DOHH2 (cell line): ENCODE data around the gene GRPR.

Experiments used
- H3F3A ChIP-seq: fragments of 200-600 bp; sonication (generic), shearing (Covaris generic); 2 replicates; pipeline ENCODE4 v1.6.0; 2016; ENCODE audit warnings: antibody characterized with exemption, mild to moderate bottlenecking; ENCODE audit not compliant: control insufficient read depth, insufficient read depth
- H3K27ac ChIP-seq: fragments of 200-600 bp; sonication (generic); 2 replicates; pipeline ENCODE4 v1.5.1; 2014; ENCODE audit warnings: low read depth, mild to moderate bottlenecking, low read length, moderate library complexity
- H3K27me3 ChIP-seq: fragments of 200-600 bp; sonication (generic); 2 replicates; pipeline ENCODE4 v1.6.1; 2014; ENCODE audit warnings: mild to moderate bottlenecking, low read length, mixed read lengths; ENCODE audit not compliant: control insufficient read depth
- H3K36me3 ChIP-seq: fragments of 200-600 bp; sonication (generic); 2 replicates; pipeline ENCODE4 v1.6.1; 2014; ENCODE audit warnings: mild to moderate bottlenecking, low read length, moderate library complexity, mixed read lengths; ENCODE audit not compliant: control insufficient read depth
- H3K4me1 ChIP-seq: fragments of 200-600 bp; sonication (generic); 2 replicates; pipeline ENCODE4 v1.6.1; 2014; ENCODE audit warnings: mild to moderate bottlenecking, low read length, mixed read lengths; ENCODE audit not compliant: control insufficient read depth
- H3K4me2 ChIP-seq: fragments of 200-600 bp; sonication (generic); 2 replicates; pipeline ENCODE4 v1.6.0; 2014; ENCODE audit warnings: mild to moderate bottlenecking, low read length, moderate library complexity
- H3K4me3 ChIP-seq: fragments of 200-600 bp; sonication (generic); 2 replicates; pipeline ENCODE4 v1.5.1; 2014; ENCODE audit warnings: mild to moderate bottlenecking, low read length, mixed read lengths
- H3K79me2 ChIP-seq: fragments of 200-600 bp; sonication (generic); 2 replicates; pipeline ENCODE4 v1.6.1; 2014; ENCODE audit warnings: mild to moderate bottlenecking, low read length, mixed read lengths; ENCODE audit not compliant: control insufficient read depth
- H3K9me2 ChIP-seq: fragments of 200-600 bp; sonication (generic); replicated peaks from 2 replicates; pipeline ENCODE4 v1.6.1; 2014; ENCODE audit warnings: mild to moderate bottlenecking, low read length, mixed read lengths; ENCODE audit not compliant: control insufficient read depth
- H3K9me3 ChIP-seq: fragments of 200-600 bp; sonication (generic); 2 replicates; pipeline ENCODE4 v1.6.1; 2014; ENCODE audit warnings: antibody characterized with exemption, low read length, mixed read lengths; ENCODE audit not compliant: control insufficient read depth, insufficient read depth
- H4K20me1 ChIP-seq: fragments of 200-600 bp; sonication (generic); 2 replicates; pipeline ENCODE4 v1.6.0; 2014; ENCODE audit warnings: low read depth, mild to moderate bottlenecking, antibody characterized with exemption, low read length, moderate library complexity; ENCODE audit not compliant: control insufficient read depth, insufficient read depth
- EZH2phosphoT487 ChIP-seq: fragments of 200-600 bp; sonication (generic); IDR thresholded peaks from 2 replicates; pipeline ENCODE4 v1.6.1; 2017; ENCODE audit warnings: borderline replicate concordance, mild to moderate bottlenecking, antibody characterized with exemption, low read length, moderate library complexity, mixed read lengths
- TF ChIP-seq, protein P1 (sequence below): fragments of 200-600 bp; sonication (generic); IDR thresholded peaks from one replicate; pipeline ENCODE4 v1.5.1; 2014; ENCODE audit warnings: antibody characterized with exemption, mild to moderate bottlenecking, low read depth, low read length; ENCODE audit not compliant: poor library complexity, severe bottlenecking

GRPR gene

DNA sequence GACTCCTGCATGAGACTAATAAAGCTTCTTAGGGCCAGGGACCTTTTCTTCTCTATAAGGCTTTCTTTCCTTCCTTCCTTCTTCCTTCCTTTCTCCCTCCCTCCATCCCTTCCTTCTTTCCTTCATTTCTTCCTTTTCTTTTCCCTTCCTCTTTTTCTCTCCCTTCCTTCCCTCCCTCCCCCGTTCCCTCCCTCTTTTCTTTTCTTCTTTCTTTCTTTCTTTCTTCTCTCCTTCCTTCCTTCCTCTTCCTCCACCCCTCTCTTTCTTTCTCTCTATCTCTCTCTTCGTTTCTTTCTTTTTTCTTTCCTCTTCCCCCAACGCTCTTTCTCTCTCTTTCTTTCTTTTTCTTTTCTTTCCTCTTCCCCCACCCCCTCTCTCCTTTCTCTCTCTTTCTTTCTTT is 41.4 kb downstream of the GRPR start:
- H3K9me3 ChIP-seq = no peaks in the 10 kb centered on the region
- no peaks in the 10 kb centered on the region for H3K4me1 ChIP-seq
- no peak overlapping the region for H3K4me3 ChIP-seq
- no peaks in the 10 kb centered on the region for H3K36me3 ChIP-seq
- H3F3A ChIP-seq = no peaks in the 10 kb centered on the region
- H3K27me3 ChIP-seq = no peaks in the 10 kb centered on the region
- H4K20me1 ChIP-seq = no peaks in the 10 kb centered on the region
- no peak overlapping the region for H3K4me2 ChIP-seq
- no peak overlapping the region for H3K27ac ChIP-seq
- TF ChIP-seq EZH2phosphoT487 = no peak
- TF ChIP-seq, protein P1, sequence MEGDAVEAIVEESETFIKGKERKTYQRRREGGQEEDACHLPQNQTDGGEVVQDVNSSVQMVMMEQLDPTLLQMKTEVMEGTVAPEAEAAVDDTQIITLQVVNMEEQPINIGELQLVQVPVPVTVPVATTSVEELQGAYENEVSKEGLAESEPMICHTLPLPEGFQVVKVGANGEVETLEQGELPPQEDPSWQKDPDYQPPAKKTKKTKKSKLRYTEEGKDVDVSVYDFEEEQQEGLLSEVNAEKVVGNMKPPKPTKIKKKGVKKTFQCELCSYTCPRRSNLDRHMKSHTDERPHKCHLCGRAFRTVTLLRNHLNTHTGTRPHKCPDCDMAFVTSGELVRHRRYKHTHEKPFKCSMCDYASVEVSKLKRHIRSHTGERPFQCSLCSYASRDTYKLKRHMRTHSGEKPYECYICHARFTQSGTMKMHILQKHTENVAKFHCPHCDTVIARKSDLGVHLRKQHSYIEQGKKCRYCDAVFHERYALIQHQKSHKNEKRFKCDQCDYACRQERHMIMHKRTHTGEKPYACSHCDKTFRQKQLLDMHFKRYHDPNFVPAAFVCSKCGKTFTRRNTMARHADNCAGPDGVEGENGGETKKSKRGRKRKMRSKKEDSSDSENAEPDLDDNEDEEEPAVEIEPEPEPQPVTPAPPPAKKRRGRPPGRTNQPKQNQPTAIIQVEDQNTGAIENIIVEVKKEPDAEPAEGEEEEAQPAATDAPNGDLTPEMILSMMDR = no peak
- H3K9me2 ChIP-seq = no peaks in the 10 kb centered on the region
- H3K79me2 ChIP-seq = no peaks in the 10 kb centered on the region

GRCh38 chrX:16167181-16167580 is 43.8 kb downstream of the GRPR start, which contains the start of gene MAGEB17:
Gene MAGEB17 (plus strand): TSS chrX:16167481. CDS start chrX:16170383, 2,902 bp downstream.
- Histone ChIP-seq H3K79me2 (no peaks in the 10 kb centered on the region), H3K36me3 (no peaks in the 10 kb centered on the region), H3K27ac (no peak within 1 kb of the TSS), H3K9me3 (no peaks in the 10 kb centered on the region), H3K4me2 (no peak within 1 kb of the TSS), H3K4me3 (no peak within 1 kb of the TSS), H3K27me3 (no peaks in the 10 kb centered on the region), H3K4me1 (no peaks in the 10 kb centered on the region), H3K9me2 (no peaks in the 10 kb centered on the region), H4K20me1 (no peaks in the 10 kb centered on the region), H3F3A (no peaks in the 10 kb centered on the region)
- no peak for TF ChIP-seq EZH2phosphoT487
- TF ChIP-seq, protein P1 = no peak

- H3K27me3 ChIP-seq = no peaks in the 10 kb centered on the region
- no peaks in the 10 kb centered on the region for H3K36me3 ChIP-seq
- H3K4me1 ChIP-seq = no peaks in the 10 kb centered on the region
- H3K4me3 ChIP-seq = no peak overlapping the region
- no peaks in the 10 kb centered on the region for H3F3A ChIP-seq
- H3K9me2 ChIP-seq = no peaks in the 10 kb centered on the region
- H3K9me3 ChIP-seq = no peaks in the 10 kb centered on the region
- TF ChIP-seq, protein P1 = no peak
- no peak for TF ChIP-seq EZH2phosphoT487
- H4K20me1 ChIP-seq = no peaks in the 10 kb centered on the region
- H3K27ac ChIP-seq = no peak overlapping the region
- no peak overlapping the region for H3K4me2 ChIP-seq
- H3K79me2 ChIP-seq = no peaks in the 10 kb centered on the region
These were observed 47.7 kb downstream of the GRPR start for GRCh38 chrX:16171039-16171438.

DNA sequence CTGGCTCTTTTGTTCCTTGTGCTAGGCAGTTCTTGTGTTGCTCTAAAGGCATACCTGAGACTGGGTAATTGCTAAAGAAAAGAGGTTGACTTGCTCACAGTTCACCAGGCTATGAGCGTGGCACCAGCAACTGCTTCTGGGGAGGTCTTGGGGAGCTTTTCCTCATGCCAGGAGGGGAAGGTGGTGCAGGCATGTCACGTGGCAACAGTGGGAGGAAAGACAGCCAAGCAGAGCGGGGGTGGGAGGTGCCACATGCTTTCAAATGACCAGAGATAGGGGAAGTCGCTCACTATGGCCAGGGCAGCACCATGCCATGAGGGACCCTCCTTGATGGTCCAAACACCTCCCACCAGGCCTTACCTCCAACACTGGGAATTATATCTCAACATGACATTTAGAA is 48.6 kb downstream of the GRPR start:
- Histone ChIP-seq H3K4me2 (no peak overlapping the region), H3K36me3 (no peaks in the 10 kb centered on the region), H3K9me3 (no peaks in the 10 kb centered on the region), H3K4me3 (no peak overlapping the region), H3K9me2 (no peaks in the 10 kb centered on the region), H4K20me1 (no peaks in the 10 kb centered on the region), H3K4me1 (no peaks in the 10 kb centered on the region), H3K79me2 (no peaks in the 10 kb centered on the region), H3K27ac (no peak overlapping the region), H3F3A (no peaks in the 10 kb centered on the region), H3K27me3 (no peaks in the 10 kb centered on the region)
- TF ChIP-seq, protein P1 = no peak
- TF ChIP-seq EZH2phosphoT487 = no peak
